GM18508 (cell line): ENCODE results near the gene HMGB4.

Source experiments
- ATAC-seq: cut with Tn5 transposase; IDR thresholded peaks from one replicate; pipeline ENCODE4 v1.9.1; 2021; ENCODE audit warnings: moderate number of reproducible peaks; ENCODE audit not compliant: insufficient read depth, unreplicated experiment

Gene HMGB4, protein sequence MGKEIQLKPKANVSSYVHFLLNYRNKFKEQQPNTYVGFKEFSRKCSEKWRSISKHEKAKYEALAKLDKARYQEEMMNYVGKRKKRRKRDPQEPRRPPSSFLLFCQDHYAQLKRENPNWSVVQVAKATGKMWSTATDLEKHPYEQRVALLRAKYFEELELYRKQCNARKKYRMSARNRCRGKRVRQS

DNA sequence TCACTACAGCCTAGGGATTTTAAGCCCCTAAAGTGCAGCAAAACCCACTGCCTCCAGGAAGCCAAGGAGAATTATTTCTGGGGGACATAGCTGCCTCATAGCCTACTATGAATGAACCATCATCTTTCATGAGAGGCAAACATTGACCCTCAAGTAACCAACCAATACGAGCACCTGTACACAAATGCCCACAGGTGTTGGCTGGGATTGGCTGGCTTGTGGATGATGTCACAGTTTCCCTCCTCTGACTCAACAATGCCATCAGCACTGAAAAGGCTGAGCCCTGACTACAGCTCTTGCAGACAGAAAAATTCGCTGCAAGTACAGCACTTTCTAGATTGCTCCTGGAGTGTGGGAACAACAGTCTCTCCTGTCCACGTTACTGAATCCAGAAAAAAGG is at the start of gene HMGB4:
HMGB4 (plus strand) TSS at position 301 of the 400 bp plus-strand sequence. CDS start 113 bp downstream, outside the sequence.
- no peak for ATAC-seq

DNA sequence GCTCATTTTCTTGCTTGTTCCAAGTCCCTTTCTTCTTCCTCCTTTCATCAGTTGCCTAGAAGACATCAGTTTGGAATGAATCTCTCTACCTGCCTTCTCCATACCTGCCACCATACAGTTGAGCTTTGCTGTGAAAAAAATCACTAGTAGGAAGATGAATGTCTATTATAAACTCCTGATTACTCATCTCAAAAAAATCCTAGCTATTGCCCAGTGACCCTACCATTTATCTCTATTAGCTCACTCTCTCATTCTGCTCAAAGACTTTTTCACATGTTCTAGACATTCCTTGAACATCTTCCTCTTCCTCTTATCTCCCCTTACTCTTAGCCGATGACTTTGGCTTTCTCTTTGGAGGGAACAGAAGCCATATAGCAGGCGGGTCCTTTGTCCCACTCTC is 49.7 kb upstream of the HMGB4 start:
- no peak for ATAC-seq

DNA sequence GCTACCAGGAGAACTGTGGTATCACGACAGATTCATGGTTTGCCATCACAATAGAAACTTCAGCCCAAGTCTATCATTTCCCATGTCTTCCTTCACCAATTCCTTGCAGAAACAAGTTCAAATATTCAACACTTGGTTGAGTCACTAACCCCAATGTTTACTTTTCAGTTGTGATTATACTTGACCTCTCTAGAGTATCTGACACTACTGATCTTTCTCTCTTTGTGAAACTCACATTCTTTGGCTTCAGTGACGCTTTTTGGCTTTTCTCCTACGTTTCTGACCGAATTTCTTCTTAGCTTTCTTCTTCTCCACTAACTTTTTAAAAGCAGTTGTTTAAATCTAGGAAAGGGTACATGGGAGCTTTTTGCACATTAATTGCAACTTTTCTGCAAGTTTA is 48.8 kb upstream of the HMGB4 start:
- ATAC-seq = no peak

DNA sequence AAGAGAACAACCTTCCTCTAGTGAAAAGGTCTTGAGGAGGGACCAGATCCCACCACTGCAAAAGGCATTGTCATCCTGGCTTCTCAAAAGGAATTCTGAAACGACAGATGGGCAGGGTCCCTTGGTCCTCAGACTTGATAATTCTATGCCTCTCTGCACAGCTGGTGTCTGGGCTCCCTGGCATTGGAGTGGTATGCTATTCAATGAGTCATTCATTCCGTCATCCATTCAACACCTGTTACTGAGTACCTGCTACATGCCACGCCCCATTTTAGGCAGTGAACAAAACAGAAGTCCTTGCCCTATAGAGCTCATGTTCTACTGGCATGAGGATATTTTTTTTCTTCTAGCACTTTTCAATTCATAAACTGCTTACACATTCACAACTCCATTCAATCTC is 45.8 kb upstream of the HMGB4 start:
- ATAC-seq = no peak

DNA sequence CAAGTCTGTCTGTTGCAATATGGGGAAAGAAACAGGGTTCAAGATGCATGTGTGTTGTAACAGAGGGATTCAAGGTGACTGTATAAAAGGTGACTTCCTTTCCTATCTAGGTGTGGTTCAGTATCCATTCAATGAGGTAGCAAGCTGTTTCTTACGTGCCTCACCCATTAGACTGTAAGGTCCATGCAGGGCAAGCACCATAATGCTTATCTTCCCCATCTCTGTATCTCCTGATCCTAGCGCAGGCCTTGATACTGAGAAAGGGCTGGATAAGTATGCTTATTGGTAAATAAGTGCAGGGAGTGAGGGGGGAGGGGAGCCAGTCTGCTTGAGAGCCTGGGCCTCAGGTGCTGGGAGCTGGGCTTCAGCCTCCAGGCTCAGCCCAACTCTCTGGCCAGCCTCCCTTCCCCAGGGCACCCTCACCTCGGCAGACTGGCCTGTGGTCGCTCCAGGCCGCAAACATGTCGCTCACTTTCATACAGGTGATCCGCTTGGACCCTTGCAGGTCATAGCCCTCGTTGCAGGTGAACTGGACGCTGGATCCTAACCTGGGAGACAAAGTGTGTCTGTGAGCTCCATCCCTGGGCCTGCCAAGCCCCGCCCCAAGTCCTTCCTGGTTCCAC is 44.5 kb upstream of the HMGB4 start:
- no peak for ATAC-seq

DNA sequence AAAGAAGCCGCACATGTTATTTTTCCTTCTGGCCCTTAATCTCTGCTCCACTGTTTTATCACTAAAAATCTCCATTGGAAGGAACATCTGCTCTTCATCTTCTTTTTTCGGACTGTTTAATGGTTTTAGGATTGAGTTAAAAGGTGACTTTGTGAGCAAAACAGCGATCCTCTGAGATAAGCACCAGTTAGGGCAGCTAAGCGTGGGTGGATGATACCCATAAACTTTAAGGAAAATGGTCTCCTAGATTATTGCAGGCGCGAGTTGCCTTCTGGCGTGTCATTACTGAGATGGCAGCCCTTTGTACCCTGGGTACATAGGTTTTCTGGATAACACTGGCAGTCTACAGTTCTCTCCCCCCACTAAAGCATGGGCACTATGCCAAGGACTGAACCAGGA is 44.0 kb upstream of the HMGB4 start:
- ATAC-seq = no peak

DNA sequence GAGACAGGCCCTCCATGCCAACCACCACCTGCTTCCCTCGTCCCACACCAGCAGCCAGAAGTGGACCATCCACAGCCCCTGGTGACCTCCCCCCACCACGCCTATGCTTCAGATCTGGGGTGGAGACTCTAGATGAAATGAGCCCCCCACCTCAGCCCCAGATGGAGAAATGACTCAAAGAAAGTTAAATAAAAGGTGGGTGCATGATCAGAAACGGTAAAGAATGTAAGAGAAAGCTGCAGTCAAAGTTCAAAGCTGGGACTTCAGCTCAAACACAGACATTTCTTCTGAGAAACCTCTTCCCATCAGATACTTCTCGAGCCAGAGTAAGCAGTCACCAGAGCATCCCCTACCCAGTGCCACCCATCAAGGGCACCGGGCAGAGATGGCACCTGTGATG is 43.1 kb upstream of the HMGB4 start:
- no peak for ATAC-seq

DNA sequence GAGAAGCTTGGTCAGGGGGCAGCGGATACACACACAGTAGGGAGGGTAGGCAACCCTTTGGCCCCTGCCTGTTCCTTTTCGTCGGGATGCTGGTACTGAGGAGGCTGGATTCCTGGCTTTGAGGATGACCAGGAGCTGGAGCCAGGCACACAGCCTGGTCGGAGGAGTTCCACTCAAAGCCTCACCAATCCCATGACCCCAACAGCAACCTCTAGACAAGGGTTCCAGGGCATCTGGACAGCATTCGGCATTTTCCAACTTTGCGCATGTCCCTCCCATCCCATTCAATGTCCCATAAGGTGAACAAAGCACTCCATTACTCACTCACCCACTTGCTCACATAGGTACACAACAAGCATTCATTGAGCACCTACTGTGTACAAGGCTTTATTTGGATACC is 42.6 kb upstream of the HMGB4 start:
- no peak for ATAC-seq

DNA sequence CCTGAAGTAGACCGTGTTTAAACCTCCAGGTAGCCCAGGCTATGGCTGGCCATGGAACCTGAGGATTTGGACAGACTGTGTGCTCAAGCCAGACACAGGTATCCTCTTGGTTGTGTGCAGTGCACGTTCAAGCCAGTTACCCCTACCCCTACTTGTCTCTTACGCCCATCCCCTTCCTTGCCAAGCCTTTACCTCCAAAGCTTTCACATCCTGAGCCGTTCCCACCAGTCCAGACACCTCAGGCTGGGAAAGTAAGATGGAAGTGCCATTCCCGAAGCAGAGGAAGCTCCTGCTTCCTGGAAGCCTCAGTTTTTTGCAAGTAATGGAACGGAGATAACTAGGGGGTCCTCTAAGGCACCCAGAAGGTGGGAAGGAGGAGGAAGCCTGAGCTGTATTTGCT is 41.5 kb upstream of the HMGB4 start:
- ATAC-seq = no peak

DNA sequence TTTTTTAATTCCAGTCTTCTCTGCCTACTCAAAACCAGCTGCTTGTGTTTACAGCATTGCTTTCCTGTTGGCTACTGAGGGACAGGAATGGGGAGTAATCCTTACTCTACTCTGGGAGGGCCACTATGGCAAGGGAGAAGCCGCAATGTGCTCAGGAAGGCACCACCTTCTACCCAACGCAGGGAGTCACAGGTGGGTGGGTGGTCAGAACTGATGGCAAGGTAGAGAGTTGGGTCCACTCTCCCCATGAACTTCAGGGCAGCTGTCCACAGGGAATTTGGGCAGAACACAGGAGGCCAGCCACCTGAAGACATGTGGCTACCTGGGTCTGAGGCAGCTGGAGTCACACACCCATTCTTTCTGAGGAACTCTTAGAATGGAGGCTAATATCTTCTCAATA is 40.5 kb upstream of the HMGB4 start:
- no peak for ATAC-seq

DNA sequence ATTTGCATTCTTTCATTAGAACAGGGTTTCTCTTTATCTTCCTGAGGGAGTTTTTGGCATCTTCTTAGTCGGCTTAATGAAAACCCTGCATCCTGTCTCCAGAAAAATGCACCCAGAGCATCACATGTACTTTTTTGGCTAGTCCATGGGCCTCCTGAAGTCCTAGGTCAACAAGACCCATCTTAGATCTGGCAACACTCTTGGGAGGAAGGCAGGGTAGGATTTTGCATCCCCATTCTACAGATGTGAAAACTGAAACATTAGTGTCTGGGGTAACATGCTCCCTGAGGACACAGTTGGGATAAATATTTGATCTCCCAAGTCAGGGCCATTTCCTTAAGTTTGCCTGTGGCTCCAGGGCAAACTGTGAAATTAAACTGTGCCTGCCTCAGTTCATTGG is 40.0 kb upstream of the HMGB4 start:
- ATAC-seq = no peak

DNA sequence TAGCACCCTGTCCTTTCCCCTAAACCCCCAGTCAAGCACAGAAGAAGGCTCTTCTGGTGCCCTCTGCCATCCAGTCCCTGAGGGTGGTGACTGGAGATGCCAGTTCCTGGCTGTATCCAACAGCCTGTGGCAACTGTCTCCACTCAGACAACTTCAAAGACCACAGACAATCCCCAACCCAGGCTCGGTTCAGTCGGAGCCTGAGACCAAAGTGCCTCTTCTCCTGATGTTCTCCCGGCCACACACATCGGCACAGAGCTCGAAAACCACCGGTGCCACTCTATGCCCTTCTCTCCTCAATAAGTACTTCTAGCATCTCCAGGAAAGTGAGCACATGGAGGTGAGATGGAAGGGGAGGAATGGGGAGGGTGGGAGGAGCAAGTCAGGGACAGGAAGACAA is 39.6 kb upstream of the HMGB4 start:
- ATAC-seq = no peak

DNA sequence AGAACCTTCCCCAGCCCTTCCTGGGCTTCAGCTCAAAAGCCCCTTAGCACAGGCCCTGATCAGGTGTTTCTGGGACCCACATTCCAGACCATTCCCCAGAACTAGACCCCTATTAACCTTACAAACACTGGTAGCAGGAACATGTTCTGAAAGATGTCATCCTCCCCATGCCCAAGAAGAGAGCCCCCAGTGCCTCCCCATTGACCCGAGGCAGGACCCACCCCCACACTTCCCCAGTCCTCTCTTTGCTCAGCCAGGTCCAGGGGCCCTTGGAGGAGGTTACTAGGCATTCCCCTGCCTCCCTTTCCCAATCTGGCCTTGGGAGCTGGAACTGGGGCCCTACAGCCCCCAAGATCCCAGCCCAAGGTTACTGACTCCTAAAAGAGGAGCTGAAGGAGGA is 38.9 kb upstream of the HMGB4 start:
- ATAC-seq = no peak

DNA sequence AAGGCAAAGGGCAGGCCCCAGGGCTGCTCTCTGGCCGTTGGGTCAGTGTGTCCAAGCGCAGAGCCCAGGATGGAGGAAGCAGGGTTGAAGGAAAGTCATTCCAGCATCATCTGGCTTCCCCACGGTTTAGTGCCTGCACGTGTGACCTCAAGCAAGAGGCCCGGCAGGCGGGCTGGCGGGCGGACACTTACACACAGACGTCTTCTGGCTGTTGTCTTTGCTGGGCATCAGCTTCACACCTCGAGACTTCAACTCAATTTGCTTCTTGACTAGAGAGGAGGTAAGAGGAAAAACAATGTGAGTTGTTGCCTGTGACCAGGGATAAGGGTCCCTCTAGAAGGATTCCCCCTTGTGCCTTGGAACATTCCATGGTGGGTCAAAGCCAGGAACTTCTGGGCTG is 38.4 kb upstream of the HMGB4 start:
- no peak for ATAC-seq

DNA sequence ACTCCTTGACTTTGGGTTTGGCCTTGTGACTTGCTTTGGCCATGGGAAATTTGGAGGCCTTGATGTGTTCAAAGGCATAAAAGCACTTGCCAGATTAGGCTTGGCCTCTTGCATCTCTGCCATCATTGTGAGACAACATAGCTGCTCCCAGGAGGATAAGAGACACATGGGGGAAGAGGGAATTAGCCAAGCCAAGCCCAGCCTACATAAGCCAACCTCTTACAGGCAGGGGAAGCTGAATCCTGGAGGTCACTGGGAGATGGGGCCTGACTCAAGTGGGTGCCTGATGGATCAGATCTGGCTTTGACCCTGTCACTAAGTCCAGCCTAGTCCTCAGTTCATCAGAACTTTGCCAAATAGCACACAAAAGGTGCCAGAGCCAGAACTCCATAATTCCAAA is 37.6 kb upstream of the HMGB4 start:
- no peak for ATAC-seq

DNA sequence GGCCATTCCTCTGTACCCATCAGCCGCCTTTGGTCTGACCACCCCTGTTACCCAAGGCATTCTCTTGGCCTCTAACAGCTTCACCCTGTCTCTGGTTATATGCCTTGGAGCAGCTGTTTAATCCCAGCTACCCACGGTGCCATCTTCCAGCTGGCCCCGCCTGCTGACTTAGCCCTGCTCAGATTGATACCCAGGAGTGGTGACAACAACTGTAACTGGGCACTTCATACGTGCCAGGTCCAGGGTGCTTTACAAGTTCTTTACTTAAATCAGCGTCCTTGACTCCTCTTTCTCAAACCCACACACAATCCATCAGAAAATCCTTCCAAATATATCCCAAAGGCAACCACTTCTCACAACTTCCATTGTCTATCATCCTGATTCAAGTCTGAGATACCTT is 37.2 kb upstream of the HMGB4 start:
- ATAC-seq = no peak

DNA sequence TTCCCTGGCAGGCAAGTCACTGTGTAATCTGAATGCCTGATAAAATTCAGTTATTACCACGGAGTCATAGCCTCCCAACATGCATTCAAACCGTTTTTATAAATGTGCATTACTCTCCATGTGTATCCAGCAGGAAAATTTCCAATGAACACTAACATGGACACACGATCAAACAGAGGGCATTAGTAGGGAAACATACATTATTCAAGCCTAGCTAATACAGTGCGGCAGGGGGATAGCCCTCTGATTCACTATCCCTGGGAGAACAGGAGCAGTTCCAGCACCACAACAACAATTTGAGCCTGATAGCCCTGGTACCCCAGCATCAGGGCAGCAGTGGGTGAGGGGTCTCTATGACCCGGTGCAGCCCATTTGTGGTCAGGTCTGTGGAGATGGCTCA is 35.8 kb upstream of the HMGB4 start:
- no peak for ATAC-seq

DNA sequence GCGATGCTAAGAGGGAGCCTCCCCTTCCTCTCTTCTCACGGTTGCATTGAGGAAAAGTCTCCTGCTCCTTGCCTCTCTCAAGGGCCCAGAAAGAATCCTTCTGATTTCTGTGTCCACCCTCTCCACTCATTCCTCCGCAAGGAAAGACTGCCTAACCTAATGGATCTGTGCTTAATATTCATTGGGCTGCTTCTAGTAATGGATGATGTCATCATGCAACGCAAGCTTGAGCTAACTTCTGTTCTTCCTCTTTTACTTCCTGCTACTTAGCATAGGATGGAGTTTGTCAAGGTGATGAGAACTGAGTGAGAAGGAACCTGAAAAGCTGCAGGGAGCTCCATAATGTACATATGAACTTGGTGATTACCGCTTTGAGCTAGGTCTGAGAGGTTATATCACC is 35.2 kb upstream of the HMGB4 start:
- no peak for ATAC-seq

DNA sequence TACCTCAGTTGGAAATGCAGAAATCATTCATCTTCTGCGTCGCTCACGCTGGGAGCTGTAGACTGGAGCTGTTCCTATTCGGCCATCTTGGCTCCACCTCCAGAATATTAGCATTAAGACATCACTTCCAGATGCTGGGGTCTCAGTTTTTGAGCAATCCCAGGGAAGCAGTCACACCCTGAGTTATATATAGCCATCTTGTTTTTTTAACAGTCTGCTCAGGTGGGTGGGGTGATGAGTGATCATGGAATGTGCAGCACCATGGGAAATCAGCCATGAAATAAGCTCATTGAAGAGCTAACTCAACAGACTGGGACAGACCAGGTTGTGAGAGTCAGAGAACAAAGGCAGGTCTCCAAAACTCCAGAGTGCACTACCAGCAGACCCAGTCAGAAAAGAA is 27.0 kb upstream of the HMGB4 start:
- no peak for ATAC-seq

DNA sequence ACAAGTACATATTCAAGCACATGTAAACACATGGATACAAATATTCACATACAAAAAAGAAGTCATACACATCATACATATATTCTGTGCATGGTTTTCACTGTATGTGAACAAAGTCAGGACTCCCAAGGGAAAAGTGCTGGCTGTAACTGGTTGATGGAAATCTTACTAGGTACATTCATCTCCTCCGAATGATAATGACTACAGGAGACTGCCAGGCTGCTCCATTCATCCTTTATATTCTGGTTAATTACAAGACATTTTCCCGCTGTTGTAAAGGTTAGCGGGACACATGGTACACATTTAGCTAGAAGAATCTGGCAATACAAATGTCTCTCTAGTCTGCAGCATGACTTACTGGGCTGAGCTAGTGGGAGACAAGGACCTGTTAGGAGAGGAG is 26.2 kb upstream of the HMGB4 start:
- no peak for ATAC-seq

DNA sequence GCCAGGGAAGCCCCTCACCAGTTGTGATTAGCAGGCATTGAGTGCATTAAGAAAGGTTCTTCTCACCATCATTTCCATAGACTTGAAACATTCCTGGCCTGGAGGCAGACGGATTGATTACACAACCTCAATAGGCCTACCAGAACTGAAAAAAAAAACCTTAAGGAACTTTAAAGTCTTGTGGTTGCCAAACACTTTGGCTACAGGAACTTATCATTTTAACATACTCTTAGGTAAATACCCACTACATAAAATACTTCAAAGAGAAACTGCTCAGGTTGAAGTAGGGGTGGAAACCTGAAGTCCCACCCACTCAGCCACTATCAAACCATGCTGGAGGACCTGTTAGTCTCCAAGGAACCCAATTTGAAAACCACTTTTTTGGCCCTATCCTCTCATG is 22.4 kb upstream of the HMGB4 start:
- no peak for ATAC-seq

DNA sequence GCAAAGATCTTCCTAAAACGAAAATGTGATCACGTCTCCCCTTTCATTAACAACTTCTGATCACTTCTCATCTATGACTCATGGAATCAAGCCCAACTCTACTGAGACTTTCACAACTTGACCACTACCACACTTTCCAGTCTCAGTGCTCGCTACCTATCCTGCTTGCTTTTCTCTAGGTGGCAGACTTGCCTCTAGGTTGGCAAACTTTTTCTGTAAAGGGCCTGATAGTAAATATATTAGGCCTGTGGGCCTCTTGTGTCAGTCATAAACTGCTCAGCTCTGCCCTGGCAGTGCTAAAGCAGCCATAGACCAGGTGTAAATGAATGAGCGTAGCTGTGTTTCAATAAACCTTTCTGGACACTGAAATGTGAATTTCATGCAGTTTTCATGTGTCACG is 21.5 kb upstream of the HMGB4 start:
- no peak for ATAC-seq

DNA sequence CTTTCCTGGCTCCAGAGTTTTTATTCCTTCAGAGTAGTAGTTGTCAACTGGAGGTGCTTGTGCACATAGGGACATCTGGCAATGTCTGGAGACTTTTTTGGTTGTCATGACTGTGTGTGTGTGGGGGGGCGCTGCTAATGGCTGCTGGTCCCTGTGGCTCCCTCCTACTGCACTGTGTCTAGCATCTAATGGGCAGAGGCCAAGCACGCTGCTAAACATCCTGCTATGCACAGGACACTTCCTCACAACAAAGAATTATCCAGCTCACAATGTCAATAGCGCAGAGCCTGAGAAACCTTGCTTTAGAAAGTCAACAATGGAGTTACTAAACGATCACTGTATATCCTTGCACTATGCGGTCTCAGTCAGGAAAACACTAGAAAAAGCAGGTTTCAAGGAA is 19.7 kb upstream of the HMGB4 start:
- ATAC-seq = no peak
